HS-5 (cell line): Measurements from ENCODE around the gene SIRT7.

Experiments
- DNase-seq: peaks from one replicate; pipeline ENCODE4 v3.0.0-alpha.2; 2012; ENCODE audit warnings: low read depth

Gene SIRT7, protein sequence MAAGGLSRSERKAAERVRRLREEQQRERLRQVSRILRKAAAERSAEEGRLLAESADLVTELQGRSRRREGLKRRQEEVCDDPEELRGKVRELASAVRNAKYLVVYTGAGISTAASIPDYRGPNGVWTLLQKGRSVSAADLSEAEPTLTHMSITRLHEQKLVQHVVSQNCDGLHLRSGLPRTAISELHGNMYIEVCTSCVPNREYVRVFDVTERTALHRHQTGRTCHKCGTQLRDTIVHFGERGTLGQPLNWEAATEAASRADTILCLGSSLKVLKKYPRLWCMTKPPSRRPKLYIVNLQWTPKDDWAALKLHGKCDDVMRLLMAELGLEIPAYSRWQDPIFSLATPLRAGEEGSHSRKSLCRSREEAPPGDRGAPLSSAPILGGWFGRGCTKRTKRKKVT

DNA sequence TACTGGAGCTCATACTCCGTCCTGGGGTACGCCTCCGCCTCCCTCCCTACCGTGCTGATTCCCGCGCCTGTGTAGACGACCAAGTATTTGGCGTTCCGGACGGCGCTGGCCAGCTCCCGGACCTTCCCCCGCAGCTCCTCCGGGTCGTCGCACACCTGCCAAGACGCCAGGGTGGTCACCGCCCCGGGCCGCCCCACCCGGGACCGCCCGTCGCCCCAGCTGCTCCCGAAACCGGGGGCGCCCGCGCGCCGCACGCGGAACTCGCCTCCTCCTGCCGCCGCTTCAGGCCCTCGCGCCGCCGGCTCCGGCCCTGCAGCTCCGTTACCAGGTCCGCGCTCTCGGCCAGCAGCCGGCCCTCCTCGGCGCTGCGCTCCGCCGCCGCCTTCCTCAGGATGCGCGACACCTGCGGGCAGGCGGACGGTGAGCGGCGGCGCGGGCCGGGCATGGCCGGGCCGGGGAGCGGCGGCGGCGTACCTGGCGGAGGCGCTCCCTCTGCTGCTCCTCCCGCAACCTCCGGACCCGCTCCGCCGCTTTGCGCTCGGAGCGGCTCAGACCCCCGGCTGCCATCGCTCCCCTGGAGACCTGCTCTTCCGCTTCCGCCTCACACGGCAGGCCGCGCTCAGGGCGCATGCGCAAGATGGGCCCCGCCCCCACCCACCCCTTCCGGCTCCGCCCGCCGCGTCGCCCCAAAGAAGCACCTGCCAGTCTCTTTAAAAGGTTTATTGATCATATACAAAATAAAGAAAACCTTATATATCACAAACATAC is at the start of gene SIRT7:
SIRT7 (minus strand) TSS at position 612 of the 768 bp plus-strand sequence; CDS start at position 567, 45 bp downstream.
- DNase-seq: no peak

DNA sequence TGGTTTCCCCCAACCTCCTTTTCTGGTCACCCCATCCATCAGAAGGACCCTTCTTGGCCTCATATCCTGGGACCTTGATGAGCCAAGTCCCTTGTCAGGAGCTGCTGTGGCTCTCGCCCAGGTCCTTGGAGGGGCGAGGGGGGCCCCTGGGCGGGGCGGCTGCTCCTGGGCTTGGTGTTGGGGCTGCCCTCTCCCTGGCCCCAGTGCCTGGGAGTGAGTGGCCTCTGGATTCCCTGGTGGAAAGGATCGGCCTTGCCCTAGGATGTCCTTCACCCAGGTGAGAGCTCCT is 49.2 kb upstream of the SIRT7 start:
- no peak for DNase-seq

DNA sequence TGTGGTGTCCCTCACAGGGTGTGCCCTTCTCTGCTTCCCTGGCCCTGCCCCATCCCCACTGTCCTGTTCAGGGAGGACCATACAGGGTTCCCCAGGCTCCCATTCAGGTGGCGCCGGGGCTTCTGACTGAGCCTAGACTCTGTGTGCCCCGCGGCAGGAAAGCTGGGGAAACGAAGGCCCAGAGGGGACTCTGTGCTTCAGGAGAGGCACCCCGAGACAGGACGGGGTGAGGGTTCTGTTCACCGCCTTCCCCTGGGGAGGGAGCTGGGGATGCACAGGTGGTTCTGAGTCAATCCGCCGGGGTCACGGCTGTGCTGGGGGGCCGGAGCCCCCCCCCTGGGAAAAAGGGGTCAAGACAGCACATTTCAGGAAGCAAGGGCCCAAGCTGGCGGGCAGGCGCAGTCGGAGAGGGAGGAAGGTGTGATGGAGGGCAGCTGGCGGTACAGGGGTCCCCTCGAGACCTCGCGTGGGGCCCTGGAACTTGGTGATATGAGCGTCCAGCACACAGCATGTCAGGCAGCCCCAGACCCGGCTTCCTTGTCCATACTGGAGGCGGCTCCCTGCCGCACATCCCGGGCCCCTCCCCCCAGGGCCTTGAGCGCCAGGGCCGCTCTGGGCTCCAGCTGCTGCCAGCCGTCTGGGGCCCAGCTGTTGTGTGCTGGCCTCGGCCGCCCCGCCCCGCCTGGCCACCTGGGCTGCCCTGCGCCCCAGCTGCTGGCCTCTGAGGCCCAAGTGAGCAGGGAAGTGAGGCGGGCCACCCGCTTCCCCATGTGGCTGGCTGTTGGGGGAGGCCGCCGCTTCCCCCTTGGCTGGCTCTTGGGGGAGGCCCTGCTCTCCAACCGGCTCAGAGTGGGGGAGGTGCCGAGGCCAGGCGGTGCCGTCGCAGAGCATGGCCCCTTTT is 48.6 kb upstream of the SIRT7 start:
- no peak for DNase-seq

DNA sequence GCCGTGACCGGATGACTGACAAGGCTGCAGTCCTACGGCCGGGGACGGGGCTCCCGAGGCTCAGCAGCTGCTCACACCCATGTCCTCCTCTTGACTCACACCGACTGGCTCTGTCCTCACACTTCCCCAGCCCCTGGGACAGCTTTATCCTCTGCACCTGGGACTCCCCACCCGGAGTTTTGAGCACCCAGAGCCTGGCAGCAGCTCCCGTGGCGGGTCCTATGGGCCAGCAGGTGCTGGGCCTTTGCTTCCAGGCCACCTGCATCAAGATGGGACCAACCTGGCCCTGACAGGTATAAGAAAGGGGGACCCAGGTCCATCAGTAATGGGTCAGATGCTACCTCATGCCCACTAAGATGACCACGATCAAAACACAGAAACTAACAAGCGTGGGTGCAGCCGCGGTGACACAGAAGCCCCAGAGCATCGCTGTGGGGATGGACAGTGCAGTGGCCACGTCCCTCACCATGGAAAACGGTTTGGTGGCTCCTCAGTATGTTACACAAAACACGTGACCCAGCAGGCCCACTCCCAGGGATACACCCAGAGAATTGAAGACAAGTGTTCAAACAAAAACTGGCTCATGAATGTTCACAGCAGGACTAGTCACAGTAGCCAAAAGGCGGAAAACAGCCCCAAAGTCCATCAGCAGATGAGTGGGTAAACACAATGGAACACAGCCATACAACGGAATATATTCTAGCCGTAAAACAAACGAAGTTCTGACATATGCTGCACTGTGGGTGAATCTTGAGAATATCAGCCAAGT is 46.3 kb upstream of the SIRT7 start:
- no peak for DNase-seq

DNA sequence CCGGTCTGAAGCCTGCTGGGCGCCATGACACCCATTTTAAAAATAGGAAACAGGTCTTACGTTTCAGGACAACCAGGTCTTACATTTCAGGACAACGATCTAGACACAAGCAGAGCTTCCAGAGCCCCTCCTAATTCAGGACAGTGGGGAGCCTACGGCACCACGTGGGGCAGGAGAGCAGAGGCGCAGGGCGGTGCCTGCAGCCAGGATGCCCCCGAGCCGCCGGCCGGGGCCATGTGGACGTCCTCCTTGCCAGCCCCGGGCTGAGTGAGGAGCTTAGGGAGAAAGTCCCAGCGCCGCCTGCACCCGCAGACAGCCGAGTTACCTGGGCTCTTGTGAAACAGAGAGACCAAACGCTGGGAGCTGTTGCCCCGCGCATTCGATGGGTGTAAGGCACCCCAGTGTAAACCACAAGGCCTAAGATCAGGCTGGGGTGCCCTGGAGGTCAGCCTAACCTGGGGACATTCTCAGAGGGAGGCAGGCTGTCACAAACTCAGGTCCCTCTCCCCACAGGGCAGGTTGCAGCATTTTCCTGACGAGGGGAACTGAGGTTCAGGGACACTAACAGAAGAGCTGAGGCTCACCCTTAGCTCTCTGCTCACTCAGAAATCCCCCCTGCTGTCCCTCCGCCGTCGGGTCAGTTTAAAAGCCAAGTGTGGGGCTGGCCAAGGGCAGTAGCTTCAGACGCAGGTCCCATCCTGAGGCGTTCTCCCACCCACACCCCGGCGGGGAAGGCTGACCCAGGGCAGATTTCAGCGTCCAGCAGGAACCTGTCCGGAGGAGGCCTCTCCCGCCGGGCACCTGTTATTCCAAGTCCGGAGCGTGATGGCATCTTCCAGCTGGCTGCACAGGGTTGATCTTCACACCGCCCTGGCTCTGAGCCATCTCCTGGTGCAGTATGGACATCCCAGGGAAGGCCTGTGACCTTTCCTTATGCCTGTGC is 44.8 kb upstream of the SIRT7 start:
- DNase-seq: no peak

DNA sequence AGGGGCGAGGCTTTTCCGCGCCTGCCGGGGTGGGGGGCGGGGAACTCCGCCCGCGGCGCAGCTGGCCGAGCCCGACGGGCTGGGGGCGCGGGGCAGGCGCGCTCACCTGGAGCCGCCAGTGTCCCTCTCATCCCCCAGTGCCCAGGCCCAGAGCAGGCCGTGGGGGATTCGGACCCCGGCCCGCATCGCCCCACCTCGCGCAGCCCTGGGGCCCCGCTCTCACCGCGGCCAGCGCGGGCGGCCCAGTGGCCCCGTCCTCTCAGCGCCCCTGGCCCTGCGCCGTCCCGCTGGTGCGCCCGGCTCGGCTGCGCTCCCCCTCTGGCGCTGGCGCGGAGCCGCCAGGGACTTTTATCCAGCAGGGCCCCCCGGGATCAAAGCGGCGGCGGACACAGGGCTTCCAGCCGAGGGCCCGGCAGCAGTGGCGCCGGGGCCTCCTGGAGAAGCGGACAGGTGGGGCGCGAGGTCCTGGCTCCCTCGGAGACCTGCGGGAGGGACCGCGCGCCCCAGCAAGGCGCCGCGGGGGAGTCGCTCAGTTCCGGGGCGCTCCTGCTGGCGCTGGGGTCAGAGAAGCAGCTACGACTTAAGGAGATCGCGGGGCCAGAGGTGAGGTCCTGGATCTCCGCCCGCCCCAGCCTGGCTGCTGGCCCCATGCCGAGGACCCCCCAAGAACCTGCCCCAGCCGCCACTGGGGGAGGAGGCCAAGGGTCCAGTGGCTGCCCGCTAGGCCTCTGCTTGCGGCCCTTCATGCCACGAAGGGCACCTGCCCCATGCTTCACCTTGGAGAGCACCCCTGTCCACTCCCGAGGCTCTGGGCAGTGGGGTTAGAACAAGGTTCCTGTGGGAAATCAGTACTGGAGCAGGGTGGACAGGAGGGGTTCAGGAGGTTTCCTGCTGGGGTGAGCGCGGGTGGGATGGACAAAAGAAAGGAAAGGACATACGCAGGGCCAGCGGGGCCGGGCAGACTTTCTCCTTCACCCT is 43.8 kb upstream of the SIRT7 start:
- DNase-seq: no peak

DNA sequence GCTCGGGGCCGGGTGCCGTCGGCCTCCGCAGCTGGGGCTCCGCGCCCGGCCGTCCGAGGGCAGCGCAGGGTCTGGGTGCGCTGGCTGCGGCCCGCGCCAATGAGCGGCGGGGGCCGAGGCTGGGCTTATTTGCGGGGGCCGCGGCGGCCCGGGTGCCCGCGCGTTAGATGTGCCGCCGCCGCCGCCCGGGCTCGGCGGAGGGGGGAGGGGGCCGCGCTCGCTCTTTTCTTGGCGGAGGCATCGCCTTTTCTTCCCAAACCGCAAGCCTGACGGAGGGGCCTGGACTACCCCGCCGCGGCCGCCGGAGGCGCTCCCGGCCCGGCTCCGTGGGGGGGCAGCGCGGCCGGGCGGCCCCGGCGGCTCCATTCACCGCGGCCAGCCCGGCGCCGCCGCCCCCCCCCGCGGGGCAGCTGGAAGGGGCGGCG is 43.1 kb upstream of the SIRT7 start, which contains the start of gene NOTUM:
NOTUM (minus strand) TSS at position 101 of the 425 bp plus-strand sequence. CDS start 278 bp downstream, outside the sequence.
- DNase-seq: no peak

DNA sequence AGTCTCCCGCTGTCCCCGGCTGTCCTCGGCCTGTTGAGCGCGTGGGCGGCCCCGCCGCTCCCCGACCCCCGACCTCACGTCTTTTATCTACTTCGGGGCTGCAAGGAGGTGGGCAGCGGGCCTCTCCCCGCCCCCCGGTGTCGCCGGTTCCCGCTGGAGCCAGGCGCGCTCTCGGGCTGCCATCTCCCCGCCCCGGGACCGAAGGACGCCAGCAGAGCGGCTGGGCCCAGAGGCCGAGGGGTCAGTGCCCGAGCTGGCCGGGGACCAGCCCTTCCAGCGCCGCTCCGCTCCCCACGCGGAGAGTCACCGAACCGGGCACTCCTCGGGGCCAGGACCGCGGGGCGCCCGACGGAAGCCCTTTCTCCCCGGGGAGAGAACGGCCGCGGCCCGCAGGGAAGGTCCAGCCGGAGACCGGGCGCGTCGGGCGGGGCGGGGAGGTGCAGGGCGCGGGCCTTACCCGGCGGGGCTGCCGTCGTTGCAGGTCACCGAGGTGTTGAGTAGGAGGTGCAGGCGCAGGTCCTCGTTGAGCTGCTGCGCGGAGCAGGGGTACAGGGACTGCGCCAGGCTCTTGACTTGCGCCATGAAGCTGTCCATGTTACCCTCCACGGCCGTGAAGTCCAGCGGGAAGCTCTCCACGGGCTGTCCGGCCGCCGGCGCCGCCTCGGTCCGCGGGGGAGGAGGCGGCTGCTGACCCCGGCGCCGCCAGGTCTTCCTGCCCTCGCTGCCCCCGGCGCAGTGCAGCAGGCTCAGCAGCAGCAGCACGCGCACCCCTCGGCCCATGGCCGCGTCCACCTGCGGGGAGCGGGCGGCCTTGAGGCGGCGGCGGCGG is 42.4 kb upstream of the SIRT7 start:
- no peak for DNase-seq

DNA sequence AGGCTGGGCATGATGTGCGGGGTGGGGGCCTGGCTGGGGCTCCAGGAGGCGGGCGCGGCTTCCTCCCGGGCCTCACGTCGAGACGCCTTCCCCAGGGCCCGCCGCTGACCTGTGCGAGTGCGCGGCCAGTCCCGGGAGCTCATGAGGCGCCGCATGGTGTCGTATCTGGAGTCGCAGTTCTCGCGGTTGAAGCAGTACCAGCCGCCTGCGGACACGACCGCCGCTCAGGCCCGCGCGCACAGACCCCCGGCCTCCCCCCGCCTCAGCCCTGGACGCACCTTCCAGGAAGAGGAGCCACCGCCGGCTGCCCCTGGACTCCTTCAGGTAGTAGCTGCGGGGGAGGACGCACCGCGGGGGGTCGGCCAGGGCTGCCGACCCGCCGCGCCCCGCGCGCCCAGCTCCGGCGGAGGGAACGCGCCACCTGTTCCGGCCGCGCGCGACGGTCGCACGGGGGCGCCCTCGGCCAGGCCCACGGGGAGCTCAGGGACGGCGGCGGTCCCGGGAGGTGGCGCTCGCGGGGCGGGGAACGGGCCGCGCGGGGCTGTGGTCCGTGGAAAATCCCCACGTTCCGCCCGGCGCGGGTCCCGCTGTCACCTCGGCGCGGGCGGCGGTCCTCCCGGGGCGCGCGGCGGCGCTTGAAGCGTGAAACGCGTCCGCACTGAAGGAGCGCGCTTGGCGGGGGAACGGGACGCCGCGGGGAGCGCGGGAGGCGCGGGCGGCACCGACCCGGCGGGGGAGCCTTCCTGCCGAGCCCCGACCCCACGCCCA is 41.6 kb upstream of the SIRT7 start:
- no peak for DNase-seq

DNA sequence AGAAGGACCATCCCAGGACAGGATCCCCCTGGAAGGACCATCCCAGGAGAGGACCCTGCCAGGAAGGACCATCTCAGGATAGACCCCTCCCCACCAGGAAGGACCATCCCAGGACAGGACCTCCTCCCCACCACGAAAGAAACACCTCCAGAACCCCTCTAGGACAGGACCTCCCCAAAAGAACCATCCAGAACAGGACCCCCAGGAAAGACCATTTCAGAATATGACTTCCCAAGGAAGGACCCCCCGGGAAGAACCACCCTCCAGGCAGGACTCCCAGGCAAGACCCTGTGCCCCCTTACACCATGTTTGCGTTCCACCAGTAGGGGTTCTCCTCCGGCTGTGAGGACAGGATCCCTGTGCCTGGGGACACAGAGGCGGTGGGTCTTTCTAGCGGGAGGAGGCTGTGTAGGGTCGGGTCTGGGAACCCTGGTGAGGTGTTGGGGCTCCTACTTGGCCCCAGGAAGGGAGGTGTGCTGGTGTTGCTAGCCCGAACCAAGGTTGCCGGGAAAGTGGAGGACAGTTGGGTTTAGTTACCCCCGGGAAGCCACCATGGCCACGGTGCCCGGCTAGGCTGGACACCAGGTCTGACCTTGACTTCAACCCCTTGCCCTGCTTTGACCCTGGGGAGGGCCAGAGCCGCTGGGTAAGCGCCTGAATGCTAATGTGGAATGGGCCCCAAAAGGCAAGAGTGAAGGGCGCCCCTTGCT is 40.8 kb upstream of the SIRT7 start:
- no peak for DNase-seq

DNA sequence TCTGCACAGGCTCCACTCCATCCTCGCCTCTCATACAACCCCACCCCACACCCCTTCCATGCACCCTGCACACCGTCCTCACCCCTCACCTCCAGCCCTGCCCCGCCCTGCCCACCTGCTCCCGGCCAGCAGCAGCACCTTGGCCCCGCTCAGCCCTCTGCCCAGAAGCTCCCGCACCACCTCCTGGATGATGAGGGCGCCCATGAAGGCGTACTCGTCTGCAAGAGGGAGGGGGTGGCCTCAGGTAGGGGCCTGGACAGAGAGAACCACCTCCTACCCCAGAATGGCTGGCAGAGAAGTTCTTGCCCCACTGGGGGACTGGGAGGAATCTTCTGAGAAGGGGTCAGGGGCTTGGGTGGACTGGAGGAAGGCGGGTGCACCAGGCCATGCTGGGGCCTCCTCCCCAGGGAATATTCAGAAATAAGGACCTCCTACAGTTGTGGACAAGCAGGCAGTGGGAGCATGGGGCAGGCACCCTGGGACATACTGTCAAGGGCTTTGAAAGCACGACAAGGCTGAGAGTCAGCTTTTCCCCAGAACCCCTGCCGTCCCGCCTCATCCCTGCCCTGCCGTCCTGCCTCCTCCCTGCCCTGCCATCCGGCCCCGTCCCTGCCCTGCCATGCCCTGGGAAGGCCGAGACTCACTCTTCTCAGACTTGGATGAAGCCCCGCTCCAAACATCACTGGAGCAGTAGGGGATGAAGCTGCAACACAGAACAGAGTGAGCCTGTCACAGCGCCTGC is 39.9 kb upstream of the SIRT7 start:
- DNase-seq: no peak

DNA sequence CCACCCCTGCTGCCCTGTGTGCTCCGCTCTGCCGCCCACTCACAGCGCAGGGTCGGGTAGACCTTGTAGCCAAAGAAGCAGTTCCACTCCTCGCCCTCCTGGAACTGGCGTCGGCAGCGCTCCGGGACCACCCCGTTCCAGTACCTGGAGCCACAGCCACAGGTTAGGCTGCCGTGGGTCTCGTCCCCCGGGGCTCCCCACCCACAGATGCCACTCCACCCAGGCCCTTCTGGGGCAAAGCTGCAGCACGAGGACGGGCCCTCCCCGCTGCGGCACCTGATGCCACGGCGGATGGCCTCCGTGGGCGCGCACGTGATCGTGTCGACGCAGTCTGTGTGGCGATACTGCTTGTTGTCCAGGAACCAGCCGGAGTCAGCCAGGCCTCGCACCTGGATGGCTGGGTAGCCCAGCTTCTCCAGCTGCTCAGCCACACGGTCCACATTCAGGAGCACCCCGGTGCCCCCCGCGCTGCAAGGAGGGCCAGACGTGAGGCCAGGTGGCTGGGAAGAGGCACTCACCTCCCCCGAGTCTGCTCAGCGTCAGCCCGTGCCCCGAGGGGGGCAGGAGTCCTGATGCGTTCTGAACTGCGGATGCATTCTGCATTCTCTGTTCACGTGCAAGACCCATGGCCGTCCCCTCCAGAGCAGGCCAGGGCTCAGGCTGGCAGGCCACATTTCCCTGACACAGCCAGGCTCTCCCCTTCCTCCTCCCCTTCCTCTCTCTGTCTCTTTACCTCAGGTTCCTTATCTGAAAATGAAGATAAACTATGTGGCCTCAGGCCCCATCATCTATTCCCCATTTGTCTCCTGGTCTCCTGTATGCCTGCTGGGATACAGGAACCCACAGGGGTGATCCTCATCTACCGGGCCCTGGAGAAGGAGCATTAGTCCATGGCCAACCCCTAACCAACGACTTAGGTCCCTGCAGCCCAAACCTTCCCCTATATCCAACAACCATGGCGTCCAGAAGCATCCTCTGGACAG is 38.9 kb upstream of the SIRT7 start:
- no peak for DNase-seq

DNA sequence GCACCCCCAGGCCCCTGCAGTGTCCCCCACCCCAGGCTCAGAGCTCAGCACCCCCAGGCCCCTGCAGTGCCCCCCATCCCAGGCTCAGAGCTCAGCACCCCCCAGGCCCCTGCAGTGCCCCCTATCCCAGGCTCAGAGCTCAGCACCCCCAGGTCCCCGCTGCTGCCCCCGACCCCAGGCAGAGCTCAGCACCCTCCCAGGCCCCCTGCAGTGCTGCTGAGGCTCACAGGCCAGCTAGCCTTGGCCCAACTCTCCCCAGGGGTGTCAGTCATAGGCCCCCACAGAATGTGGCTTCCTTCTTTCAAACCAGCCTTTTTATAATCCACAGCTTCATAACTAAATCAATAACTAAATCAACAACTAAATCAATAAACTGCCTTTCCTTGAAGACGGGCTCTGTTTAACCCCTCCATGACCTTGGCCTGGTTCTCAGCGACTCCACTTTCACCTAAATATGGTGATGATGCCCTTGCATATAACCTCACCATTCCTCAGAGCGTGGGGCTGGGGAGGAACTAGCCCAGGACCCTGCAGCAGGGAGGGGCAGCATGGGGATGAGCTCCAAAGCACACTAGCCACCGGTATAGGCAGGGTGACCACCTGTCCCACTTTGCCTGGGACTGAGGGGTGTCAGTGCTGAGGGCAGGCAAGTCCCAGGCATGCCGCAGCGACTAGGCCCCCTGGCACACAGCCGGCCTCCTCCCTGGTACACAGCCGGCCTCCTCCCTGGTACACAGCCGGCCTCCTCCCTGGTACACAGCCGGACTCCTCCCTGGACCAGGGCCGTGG is 38.0 kb upstream of the SIRT7 start:
- no peak for DNase-seq

DNA sequence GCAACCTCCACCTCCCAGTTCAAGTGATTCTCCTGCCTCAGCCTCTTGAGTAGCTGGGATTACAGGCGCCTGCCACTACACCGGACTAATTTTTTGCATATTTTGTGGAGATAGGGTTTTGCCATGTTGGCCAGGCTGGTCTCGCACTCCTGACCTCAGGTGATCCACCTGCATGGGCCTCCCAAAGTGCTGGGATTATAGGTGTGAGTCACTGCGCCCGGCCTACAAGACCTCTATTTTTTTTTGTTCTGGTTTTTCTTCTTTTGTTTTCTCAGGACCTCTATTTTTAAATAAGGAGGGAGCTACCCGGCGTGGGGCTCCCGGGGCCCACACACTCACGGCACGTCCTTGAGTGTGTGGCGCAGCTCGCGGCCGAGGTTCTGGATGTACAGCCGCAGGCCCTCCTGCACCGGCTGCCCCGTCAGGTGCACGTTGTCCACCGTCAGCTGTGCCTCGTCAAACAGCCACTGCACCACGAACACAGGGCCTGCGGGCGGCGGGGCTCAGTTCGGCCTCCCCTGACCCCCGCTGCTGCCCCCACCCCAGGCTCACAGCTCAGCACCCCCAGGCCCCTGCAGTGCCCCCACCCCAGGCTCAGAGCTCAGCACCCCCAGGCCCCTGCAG is 37.2 kb upstream of the SIRT7 start:
- DNase-seq: no peak
